PC-3 (cell line): ENCODE measurements around the gene ROMO1. TPM values are rescaled to one million over a fixed set of nuclear protein-coding genes. Genes with fewer than 3 reads are reported as not detected.

Experiments
- ATAC-seq: fragments of 200-7000 bp; cut with Tn5 transposase; 2 replicates; pipeline ENCODE4 v1.9.1; 2020; ENCODE audit warnings: mild to moderate bottlenecking, moderate library complexity
- BruUV-seq: library from RNA; stranded (reverse); fragments of 400-500 nt; replicated peaks from 2 replicates; lab custom pipeline; 2021; lab: Mats Ljungman, UMichigan
- CTCF ChIA-PET: fragments of 300-600 bp; sonication (Branson Sonifier 250); formaldehyde crosslinking; loops from one replicate; lab custom pipeline; 2022; ENCODE audit warnings: antibody characterized with exemption; lab: Charles Lee
- POLR2A ChIA-PET: fragments of 300-600 bp; sonication (Branson Sonifier 250); formaldehyde crosslinking; loops from one replicate; lab custom pipeline; 2022; ENCODE audit warnings: antibody characterized with exemption; ENCODE audit not compliant: unreplicated experiment; lab: Charles Lee
- DNase-seq: peaks from one replicate; pipeline ENCODE4 v3.0.0-alpha.2; 2015
- H2AFZ ChIP-seq: fragments of 300-600 bp; sonication (generic); 2 replicates; pipeline ENCODE4 v1.6.0; 2016; ENCODE audit warnings: antibody characterized with exemption, low read length
- H3F3A ChIP-seq: fragments of 300-600 bp; sonication (generic); one replicate; pipeline ENCODE4 v1.6.0; 2017; ENCODE audit warnings: antibody characterized with exemption, low read length, control low read depth, mild to moderate bottlenecking; ENCODE audit not compliant: unreplicated experiment
- H3K27ac ChIP-seq: fragments of 300-600 bp; sonication (generic); 2 replicates; pipeline ENCODE4 v1.5.1; 2016; ENCODE audit warnings: mild to moderate bottlenecking, low read length
- H3K27me3 ChIP-seq: fragments of 300-600 bp; sonication (generic); 2 replicates; pipeline ENCODE4 v1.6.1; 2016; ENCODE audit warnings: low read length, mixed read lengths
- H3K36me3 ChIP-seq: fragments of 300-600 bp; sonication (generic); 2 replicates; pipeline ENCODE4 v1.6.1; 2016; ENCODE audit warnings: low read depth, mixed run types, low read length, mixed read lengths
- H3K4me1 ChIP-seq: fragments of 300-600 bp; sonication (generic); 2 replicates; pipeline ENCODE4 v1.5.1; 2016; ENCODE audit warnings: low read length; ENCODE audit not compliant: insufficient read depth
- H3K4me2 ChIP-seq: fragments of 300-600 bp; sonication (generic); 2 replicates; pipeline ENCODE4 v1.6.0; 2016; ENCODE audit warnings: low read length
- H3K4me3 ChIP-seq: fragments of 300-600 bp; sonication (generic); 2 replicates; pipeline ENCODE4 v1.5.1; 2016; ENCODE audit warnings: mild to moderate bottlenecking, low read length, mixed read lengths
- H3K79me2 ChIP-seq: fragments of 300-600 bp; sonication (generic); 2 replicates; pipeline ENCODE4 v1.6.1; 2017; ENCODE audit warnings: low read length, mixed read lengths
- H3K9ac ChIP-seq: fragments of 300-600 bp; sonication (generic); 2 replicates; pipeline ENCODE4 v1.6.0; 2016; ENCODE audit warnings: mild to moderate bottlenecking, low read length
- H3K9me2 ChIP-seq: fragments of 300-600 bp; sonication (generic); replicated peaks from 2 replicates; pipeline ENCODE4 v1.6.1; 2016; ENCODE audit warnings: mixed run types, low read length, mixed read lengths
- H3K9me3 ChIP-seq: fragments of 300-600 bp; sonication (generic); 2 replicates; pipeline ENCODE4 v1.6.1; 2016; ENCODE audit warnings: low read length, mixed read lengths
- H4K20me1 ChIP-seq: fragments of 300-600 bp; sonication (generic); 2 replicates; pipeline ENCODE4 v1.6.1; 2016; ENCODE audit warnings: low read length, mixed read lengths
- EZH2 ChIP-seq: fragments of 300-600 bp; sonication (generic); IDR thresholded peaks from one replicate; pipeline ENCODE4 v1.6.1; 2017; ENCODE audit warnings: antibody characterized with exemption, mild to moderate bottlenecking, low read length; ENCODE audit not compliant: unreplicated experiment
- EZH2phosphoT487 ChIP-seq: fragments of 300-600 bp; sonication (generic); IDR thresholded peaks from 2 replicates; pipeline ENCODE4 v1.6.1; 2018; ENCODE audit warnings: mild to moderate bottlenecking, antibody characterized with exemption, low read length, borderline replicate concordance
- intact Hi-C: fragments of 100-400 bp; cut with micrococcal nuclease; formaldehyde crosslinking; loops from 2 replicates; pipeline ENCODE4 v1.9.0; 2023
- total RNA-seq: library from RNA; depleted of rRNA; stranded (reverse); fragments of >200 nt; gene quantifications from 2 replicates; pipeline ENCODE4 v1.2.3, GENCODE V29; 2014
- TF ChIP-seq, protein P1 (sequence below): fragments of 300-600 bp; sonication (generic); conservative IDR thresholded peaks from 2 replicates; pipeline ENCODE4 v1.5.1; 2017; ENCODE audit warnings: antibody characterized with exemption, low read depth, mild to moderate bottlenecking, low read length

ROMO1 gene
- total RNA-seq, 1 experiment from 2014 or later = 530 TPM

DNA sequence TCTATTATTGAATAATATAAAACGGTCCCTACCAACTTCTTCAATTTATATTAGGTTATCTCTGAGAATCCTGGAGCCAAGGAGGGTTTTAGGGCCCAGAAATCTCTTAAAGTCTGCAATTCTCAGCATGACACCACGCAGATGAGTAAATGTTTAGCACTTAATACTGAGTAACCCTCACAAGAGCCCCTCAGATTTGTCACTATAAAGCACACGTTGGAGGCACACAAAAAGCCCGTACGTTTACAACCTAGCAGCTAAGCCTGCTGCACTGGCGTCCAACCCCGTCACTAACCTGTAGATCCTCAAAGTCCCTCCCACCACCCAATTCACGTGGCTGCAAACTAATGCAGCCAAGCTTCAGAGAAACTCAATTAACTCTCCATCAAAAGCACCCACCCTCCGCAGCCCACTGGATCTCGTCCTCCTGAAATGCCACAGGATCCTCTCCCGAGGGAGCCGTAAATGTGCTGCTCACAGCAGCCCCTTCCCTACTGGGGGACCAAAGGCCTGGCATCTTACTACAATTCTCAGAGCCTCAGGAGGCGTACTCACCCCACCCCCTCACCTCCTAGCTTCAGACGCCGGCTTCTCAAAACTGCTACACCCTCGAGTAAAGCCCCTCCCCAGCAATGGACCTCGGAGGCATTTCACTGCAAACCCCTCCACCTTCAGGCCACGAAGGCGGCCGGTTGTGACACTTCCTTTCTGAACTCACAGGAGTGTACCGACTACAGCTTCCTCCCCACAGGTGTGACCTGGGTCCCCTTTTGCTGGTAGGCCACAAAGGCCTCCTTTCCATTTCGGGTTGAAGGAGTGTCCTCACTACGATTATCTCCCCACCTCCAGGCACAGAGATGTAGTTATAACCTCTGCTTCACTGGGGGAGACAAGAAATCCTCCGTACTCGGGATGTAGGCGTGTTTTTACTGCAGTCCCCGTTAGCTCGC is 35.4 kb upstream of the ROMO1 start:
- CTCF ChIA-PET = interaction anchor here (0.6 to 1.2 kb wide), 2 partner anchors 44 to 764 kb away, joined by 3 to 4 read pairs; no protein-coding TSS in a partner anchor
- H3K79me2 ChIP-seq = peaks cover 63% of the 10 kb centered on the region
- ATAC-seq (peak; percentile 23), DNase-seq (peak; percentile 47)
- intact Hi-C loops = loop anchor here (1.0 to 10.0 kb wide), 2 partner anchors 44 to 149 kb away; no protein-coding TSS in a partner anchor
- POLR2A ChIA-PET = interaction anchor here (0.5 to 0.6 kb wide), 4 partner anchors 19 to 289 kb away, joined by 3 to 6 read pairs (median 4); partner anchors contain the start of gene RBM39
- H3K27ac ChIP-seq = peak overlapping the region; percentile 76
- peaks cover 5% of the 10 kb centered on the region; the same call in 1 of the 2 replicates for H3K36me3 ChIP-seq
- peak overlapping the region; percentile 98 for H3K9ac ChIP-seq
- no peaks in the 10 kb centered on the region for H3K9me2 ChIP-seq
- BruUV-seq = TSS peak; percentile 41
- TF ChIP-seq, protein P1, sequence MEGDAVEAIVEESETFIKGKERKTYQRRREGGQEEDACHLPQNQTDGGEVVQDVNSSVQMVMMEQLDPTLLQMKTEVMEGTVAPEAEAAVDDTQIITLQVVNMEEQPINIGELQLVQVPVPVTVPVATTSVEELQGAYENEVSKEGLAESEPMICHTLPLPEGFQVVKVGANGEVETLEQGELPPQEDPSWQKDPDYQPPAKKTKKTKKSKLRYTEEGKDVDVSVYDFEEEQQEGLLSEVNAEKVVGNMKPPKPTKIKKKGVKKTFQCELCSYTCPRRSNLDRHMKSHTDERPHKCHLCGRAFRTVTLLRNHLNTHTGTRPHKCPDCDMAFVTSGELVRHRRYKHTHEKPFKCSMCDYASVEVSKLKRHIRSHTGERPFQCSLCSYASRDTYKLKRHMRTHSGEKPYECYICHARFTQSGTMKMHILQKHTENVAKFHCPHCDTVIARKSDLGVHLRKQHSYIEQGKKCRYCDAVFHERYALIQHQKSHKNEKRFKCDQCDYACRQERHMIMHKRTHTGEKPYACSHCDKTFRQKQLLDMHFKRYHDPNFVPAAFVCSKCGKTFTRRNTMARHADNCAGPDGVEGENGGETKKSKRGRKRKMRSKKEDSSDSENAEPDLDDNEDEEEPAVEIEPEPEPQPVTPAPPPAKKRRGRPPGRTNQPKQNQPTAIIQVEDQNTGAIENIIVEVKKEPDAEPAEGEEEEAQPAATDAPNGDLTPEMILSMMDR = no peak
- TF ChIP-seq EZH2 = no peak
- TF ChIP-seq EZH2phosphoT487 = no peak
- H3K4me3 ChIP-seq = peak overlapping the region; percentile 79
- H3K4me2 ChIP-seq = peak overlapping the region; percentile 97
- H3K27me3 ChIP-seq = no peaks in the 10 kb centered on the region
- no peaks in the 10 kb centered on the region for H3K9me3 ChIP-seq
- peaks cover 51% of the 10 kb centered on the region for H4K20me1 ChIP-seq
- H2AFZ ChIP-seq = peak overlapping the region; percentile 91; the same call in 1 of the 2 replicates
- H3K4me1 ChIP-seq = peaks cover 33% of the 10 kb centered on the region
- H3F3A ChIP-seq = no peaks in the 10 kb centered on the region

DNA sequence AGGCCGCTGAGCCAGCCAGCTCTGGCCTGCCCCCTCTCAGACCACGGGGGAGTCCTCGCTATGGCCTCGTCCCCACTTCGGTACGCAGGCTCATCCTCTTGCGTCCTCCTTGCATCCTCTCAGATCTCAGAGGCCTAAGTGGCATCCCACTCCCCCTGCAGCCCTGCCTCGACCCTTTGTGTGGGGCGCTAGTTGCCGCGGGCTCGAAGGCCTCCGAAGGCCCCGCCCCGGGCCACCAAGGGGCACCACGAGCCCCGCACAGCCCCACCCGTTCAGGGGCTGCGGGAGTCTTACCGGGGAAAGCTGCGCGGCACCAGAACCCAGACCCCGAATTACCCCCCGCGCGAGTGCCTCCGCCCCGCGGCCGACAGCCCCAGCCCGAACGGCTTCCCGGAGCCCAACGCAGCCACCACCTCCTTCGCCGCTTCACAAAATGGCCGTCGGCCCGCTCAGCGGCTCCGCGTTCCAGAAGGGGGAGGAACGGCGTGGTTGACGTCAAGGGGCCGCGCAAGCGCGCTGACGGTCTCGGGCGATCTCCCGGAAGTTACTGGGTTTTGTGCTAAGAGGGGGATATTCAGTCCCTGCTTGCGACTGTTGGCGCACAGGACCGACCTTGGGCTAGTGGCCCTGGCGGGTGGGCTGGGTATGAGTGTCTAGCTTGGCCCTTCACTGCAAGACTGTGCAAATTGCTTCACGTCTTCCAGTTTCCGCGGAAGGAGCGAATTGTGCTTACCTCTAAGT is 34.6 kb upstream of the ROMO1 start, which contains the start of the genes CPNE1 and RBM12:
CPNE1 (minus strand) TSS at position 435 of the 741 bp plus-strand sequence. CDS start 31,977 bp downstream, outside the sequence.
RBM12 (minus strand) TSS at position 435 of the 741 bp plus-strand sequence. CDS start 9,578 bp downstream, outside the sequence.
- Histone ChIP-seq H3K4me2 (peak within 1 kb of the TSS; percentile 97), H3K36me3 (peaks cover 7% of the 10 kb centered on the region; the same call in 1 of the 2 replicates), H3K9ac (peak within 1 kb of the TSS; percentile 98), H3K9me2 (no peaks in the 10 kb centered on the region), H3K27me3 (no peaks in the 10 kb centered on the region), H2AFZ (peak within 1 kb of the TSS; percentile 91), H3K9me3 (no peaks in the 10 kb centered on the region), H3K4me1 (peaks cover 33% of the 10 kb centered on the region), H3K27ac (peak within 1 kb of the TSS; percentile 76), H3K4me3 (peak within 1 kb of the TSS; percentile 79), H4K20me1 (peaks cover 44% of the 10 kb centered on the region), H3K79me2 (peaks cover 55% of the 10 kb centered on the region), H3F3A (no peaks in the 10 kb centered on the region)
- DNase-seq (peak; percentile 93), ATAC-seq (peak; percentile 83)
- intact Hi-C loops = loop anchor here (10.0 kb wide), 1 partner anchor 150 kb away; no protein-coding TSS in a partner anchor
- no TSS peak for BruUV-seq
- TF ChIP-seq EZH2phosphoT487 (no peak), EZH2 (no peak)
- TF ChIP-seq, protein P1 = no peak
- ChIA-PET CTCF (interaction anchor here (0.6 to 1.2 kb wide), 2 partner anchors 45 to 765 kb away, joined by 3 to 4 read pairs; no protein-coding TSS in a partner anchor), POLR2A (interaction anchor here (0.5 kb wide), 1 partner anchor 41 kb away, joined by 4 read pairs; no protein-coding TSS in a partner anchor)
